HS-27A (cell line): ENCODE results near the gene BEST2.
"Not testable (repeated sequence)": the region's sequence is repeated elsewhere in the genome, so short reads cannot be mapped to it uniquely, and the experiment has no call there.

ENCODE experiments used
- DNase-seq: peaks from one replicate; pipeline ENCODE4 v3.0.0-alpha.2; 2012; ENCODE audit warnings: low read depth, missing footprints

Gene BEST2

GRCh38 chr19:12751635-12752034, at the start of gene BEST2:
TSS of gene BEST2 (plus strand) at chr19:12751791. CDS start at chr19:12752593, 802 bp downstream.
- no peak for DNase-seq

GRCh38 chr19:12703046-12703445, 48.5 kb upstream of the BEST2 start:
- DNase-seq = no peak

GRCh38 chr19:12705169-12705568, 46.4 kb upstream of the BEST2 start:
- DNase-seq = no peak

GRCh38 chr19:12705654-12706331, 45.8 kb upstream of the BEST2 start:
- no peak for DNase-seq

- DNase-seq = no peak
Observed at GRCh38 chr19:12706332-12706718, 45.3 kb upstream of the BEST2 start.

GRCh38 chr19:12708641-12709040, 43.0 kb upstream of the BEST2 start:
- DNase-seq = no peak

- no peak for DNase-seq
Observed at GRCh38 chr19:12711187-12711586, 40.4 kb upstream of the BEST2 start.

- not testable (repeated sequence) for DNase-seq
Observed at GRCh38 chr19:12712077-12712476, 39.5 kb upstream of the BEST2 start.

GRCh38 chr19:12713304-12713703, 38.3 kb upstream of the BEST2 start:
- not testable (repeated sequence) for DNase-seq

- no peak for DNase-seq
Observed at GRCh38 chr19:12715102-12715501, 36.5 kb upstream of the BEST2 start.

GRCh38 chr19:12715929-12716328, 35.7 kb upstream of the BEST2 start:
- no peak for DNase-seq

- DNase-seq = no peak
Observed at GRCh38 chr19:12720296-12720695, 31.3 kb upstream of the BEST2 start.

- no peak for DNase-seq
Observed at GRCh38 chr19:12720851-12721655, 30.5 kb upstream of the BEST2 start.

GRCh38 chr19:12721656-12722565, 29.7 kb upstream of the BEST2 start:
- no peak for DNase-seq

- peak; percentile 99 for DNase-seq
Observed at GRCh38 chr19:12722566-12723380, 28.8 kb upstream of the BEST2 start.

- no peak for DNase-seq
Observed at GRCh38 chr19:12723381-12723640, 28.3 kb upstream of the BEST2 start.

GRCh38 chr19:12723641-12724426, 27.8 kb upstream of the BEST2 start, which contains the start of gene TNPO2:
TSS of gene TNPO2 (minus strand) at chr19:12723932. CDS start at chr19:12720977, 2,955 bp downstream.
- no peak for DNase-seq

- not testable (repeated sequence) for DNase-seq
Observed at GRCh38 chr19:12725612-12726011, 26.0 kb upstream of the BEST2 start.

- no peak for DNase-seq
Observed at GRCh38 chr19:12726988-12727316, 24.6 kb upstream of the BEST2 start.

- no peak for DNase-seq
Observed at GRCh38 chr19:12727745-12728433, 23.7 kb upstream of the BEST2 start.
